Measurements from ENCODE around the gene DEDD.
A peak's percentile ranks its signal among the peaks of the same experiment; 100 is the strongest.

Gene DEDD

DNA sequence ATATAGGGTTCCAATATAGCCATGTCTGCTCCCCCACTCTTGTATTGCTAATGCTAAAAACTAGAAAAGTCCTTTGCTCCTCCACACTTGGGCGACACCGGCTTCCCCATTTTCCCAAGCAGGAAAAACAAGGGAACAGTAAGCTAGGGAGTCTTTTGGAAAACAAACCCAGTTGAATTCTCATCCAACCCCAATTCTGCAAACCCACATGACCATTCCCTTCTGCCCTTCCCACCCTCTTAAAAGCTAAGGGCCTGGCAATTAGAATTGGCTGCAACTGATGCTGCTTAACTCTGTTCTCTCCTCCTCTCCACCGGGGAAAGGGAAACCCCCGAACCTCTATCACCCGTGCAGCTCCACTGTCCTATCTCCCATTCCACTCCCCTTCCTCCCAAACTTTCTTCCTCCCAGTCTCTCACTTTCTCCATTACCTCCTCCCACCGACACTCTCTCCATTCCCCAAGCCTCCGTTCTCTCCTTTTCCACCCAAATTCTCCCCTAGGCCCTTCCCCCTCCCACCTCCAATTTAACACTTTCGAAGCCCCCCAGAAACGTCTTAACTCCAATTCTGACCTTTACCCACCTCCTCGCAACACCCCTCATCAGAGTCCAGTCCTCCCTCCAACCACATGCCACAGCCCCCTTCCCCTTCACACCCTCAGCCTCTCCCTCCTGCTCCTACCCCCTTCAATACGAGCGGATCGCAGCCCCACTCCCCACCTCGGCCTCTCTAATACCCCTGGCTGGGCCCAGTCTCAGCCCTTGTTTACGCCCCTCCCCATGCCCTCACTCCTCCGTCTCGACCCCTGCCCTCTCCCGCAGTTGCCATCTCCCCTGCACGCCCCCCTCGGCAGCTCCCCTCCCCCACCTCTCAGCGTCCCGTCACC, 701 bp downstream of the DEDD start:
- Histone ChIP-seq H3K27me3 (replicated peaks; ENCODE audit: control insufficient read depth, insufficient read depth, low read length) (no peaks in the 10 kb centered on the region), H3K36me3 (ENCODE audit: control insufficient read depth, insufficient read depth, low read length) (peaks cover 2% of the 10 kb centered on the region), H3K4me3 (replicated peaks; ENCODE audit: low read depth, low read length) (peak overlapping the region; percentile 91)
- TF ChIP-seq, protein P1, sequence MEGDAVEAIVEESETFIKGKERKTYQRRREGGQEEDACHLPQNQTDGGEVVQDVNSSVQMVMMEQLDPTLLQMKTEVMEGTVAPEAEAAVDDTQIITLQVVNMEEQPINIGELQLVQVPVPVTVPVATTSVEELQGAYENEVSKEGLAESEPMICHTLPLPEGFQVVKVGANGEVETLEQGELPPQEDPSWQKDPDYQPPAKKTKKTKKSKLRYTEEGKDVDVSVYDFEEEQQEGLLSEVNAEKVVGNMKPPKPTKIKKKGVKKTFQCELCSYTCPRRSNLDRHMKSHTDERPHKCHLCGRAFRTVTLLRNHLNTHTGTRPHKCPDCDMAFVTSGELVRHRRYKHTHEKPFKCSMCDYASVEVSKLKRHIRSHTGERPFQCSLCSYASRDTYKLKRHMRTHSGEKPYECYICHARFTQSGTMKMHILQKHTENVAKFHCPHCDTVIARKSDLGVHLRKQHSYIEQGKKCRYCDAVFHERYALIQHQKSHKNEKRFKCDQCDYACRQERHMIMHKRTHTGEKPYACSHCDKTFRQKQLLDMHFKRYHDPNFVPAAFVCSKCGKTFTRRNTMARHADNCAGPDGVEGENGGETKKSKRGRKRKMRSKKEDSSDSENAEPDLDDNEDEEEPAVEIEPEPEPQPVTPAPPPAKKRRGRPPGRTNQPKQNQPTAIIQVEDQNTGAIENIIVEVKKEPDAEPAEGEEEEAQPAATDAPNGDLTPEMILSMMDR (IDR thresholded peaks at IDR 0.05; ENCODE audit: insufficient read depth, low read length, poor library complexity, severe bottlenecking) = no peak
- DNase-seq (ENCODE audit: extremely low read depth, insufficient read length) = no peak

GRCh38 chr1:161130266-161130665, 2.2 kb downstream of the DEDD start:
- DNase-seq (ENCODE audit: extremely low read depth, insufficient read length) = no peak
- TF ChIP-seq, protein P1 (IDR thresholded peaks at IDR 0.05; ENCODE audit: insufficient read depth, low read length, poor library complexity, severe bottlenecking) = no peak
- Histone ChIP-seq H3K36me3 (ENCODE audit: control insufficient read depth, insufficient read depth, low read length) (peaks cover 4% of the 10 kb centered on the region), H3K4me3 (replicated peaks; ENCODE audit: low read depth, low read length) (no peak overlapping the region), H3K27me3 (replicated peaks; ENCODE audit: control insufficient read depth, insufficient read depth, low read length) (no peaks in the 10 kb centered on the region)

DNA sequence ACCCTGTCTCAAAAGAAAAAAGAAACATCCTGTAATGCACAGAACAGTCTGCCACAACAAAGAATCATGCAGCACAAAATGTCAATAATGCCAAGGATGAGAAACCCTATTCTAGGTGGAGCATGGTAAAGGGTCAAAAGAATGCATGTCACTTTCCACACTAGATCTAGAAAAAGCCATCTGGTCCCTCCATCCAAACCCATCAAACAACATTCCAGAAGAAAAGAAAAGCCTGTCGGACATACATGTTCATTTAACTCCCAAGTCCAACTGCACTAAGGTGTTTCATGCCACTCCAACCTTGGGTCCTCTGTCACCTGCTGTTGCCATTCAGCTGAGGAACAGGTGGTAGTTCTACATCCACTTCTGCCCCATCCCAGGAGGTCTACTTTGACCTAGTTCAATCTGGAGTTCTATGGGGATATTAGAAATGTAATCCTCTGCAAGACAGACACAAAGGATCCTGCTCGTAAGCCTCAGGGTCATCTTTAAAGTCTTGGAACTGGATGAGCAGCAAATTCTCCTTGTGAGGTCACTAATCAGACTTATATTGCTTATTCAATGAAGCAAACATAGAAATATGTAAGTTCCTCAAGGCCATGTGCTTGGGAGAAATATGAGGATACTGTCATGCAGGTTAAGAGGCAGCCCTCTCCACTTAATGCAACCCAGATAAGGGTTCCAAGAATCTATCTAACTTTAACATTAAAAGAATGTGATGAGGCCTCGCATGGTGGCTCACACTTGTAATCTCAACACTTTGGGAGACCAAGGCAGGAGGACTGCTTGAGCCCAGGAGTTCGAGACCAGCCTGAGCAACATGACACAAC, 3.7 kb downstream of the DEDD start:
- TF ChIP-seq, protein P1 (IDR thresholded peaks at IDR 0.05; ENCODE audit: insufficient read depth, low read length, poor library complexity, severe bottlenecking) = no peak
- Histone ChIP-seq H3K4me3 (replicated peaks; ENCODE audit: low read depth, low read length) (no peak overlapping the region), H3K27me3 (replicated peaks; ENCODE audit: control insufficient read depth, insufficient read depth, low read length) (no peaks in the 10 kb centered on the region), H3K36me3 (ENCODE audit: control insufficient read depth, insufficient read depth, low read length) (peaks cover 9% of the 10 kb centered on the region)
- no peak for DNase-seq (ENCODE audit: extremely low read depth, insufficient read length)

GRCh38 chr1:161127649-161128048, 4.8 kb downstream of the DEDD start:
- Histone ChIP-seq H3K4me3 (replicated peaks; ENCODE audit: low read depth, low read length) (no peak overlapping the region), H3K36me3 (ENCODE audit: control insufficient read depth, insufficient read depth, low read length) (peaks cover 16% of the 10 kb centered on the region), H3K27me3 (replicated peaks; ENCODE audit: control insufficient read depth, insufficient read depth, low read length) (no peaks in the 10 kb centered on the region)
- DNase-seq (ENCODE audit: extremely low read depth, insufficient read length) = no peak
- TF ChIP-seq, protein P1 (IDR thresholded peaks at IDR 0.05; ENCODE audit: insufficient read depth, low read length, poor library complexity, severe bottlenecking) = no peak

- TF ChIP-seq, protein P1 (IDR thresholded peaks at IDR 0.05; ENCODE audit: insufficient read depth, low read length, poor library complexity, severe bottlenecking) = no peak
- Histone ChIP-seq H3K36me3 (ENCODE audit: control insufficient read depth, insufficient read depth, low read length) (peaks cover 30% of the 10 kb centered on the region), H3K4me3 (replicated peaks; ENCODE audit: low read depth, low read length) (no peak overlapping the region), H3K27me3 (replicated peaks; ENCODE audit: control insufficient read depth, insufficient read depth, low read length) (no peaks in the 10 kb centered on the region)
- no peak for DNase-seq (ENCODE audit: extremely low read depth, insufficient read length)
These were observed 9.5 kb downstream of the DEDD start for GRCh38 chr1:161122967-161123366.

Measured in GM06990 (cell line).